MCF 10A (cell line): Measurements from ENCODE around the gene CECR2. TPM values are rescaled to one million over a fixed set of nuclear protein-coding genes. Genes with fewer than 3 reads are reported as not detected.

Source experiments
- BruUV-seq: library from RNA; stranded (reverse); fragments of 400-500 nt; replicated peaks from 2 replicates; lab custom pipeline; 2021; lab: Mats Ljungman, UMichigan
- CTCF ChIA-PET: fragments of 300-600 bp; sonication (Branson Sonifier 250); formaldehyde crosslinking; extraction: SDS; loops from one replicate; lab custom pipeline; 2021; ENCODE audit warnings: antibody characterized with exemption, inconsistent platforms; lab: Yijun Ruan, JAX
- POLR2A ChIA-PET: fragments of 300-600, 350-650 bp; sonication (Branson Sonifier 250); formaldehyde crosslinking; extraction: SDS; loops from one replicate; lab custom pipeline; 2020; ENCODE audit warnings: antibody characterized with exemption, inconsistent platforms; lab: Yijun Ruan, JAX
- DNase-seq: peaks from one replicate; pipeline ENCODE4 v3.0.0-alpha.2; 2018; ENCODE audit not compliant: unreplicated experiment
- H3K27ac Mint-ChIP-seq: one replicate; pipeline ENCODE4 v1.8.0; 2022; ENCODE audit warnings: mild to moderate bottlenecking, low read depth, mixed read lengths; ENCODE audit not compliant: unreplicated experiment
- H3K27me3 Mint-ChIP-seq: one replicate; pipeline ENCODE4 v1.8.0; 2022; ENCODE audit warnings: mixed read lengths; ENCODE audit not compliant: insufficient read depth, unreplicated experiment
- H3K36me3 Mint-ChIP-seq: one replicate; pipeline ENCODE4 v1.8.0; 2022; ENCODE audit warnings: mild to moderate bottlenecking, moderate library complexity, mixed read lengths; ENCODE audit not compliant: insufficient read depth, unreplicated experiment
- H3K4me1 Mint-ChIP-seq: one replicate; pipeline ENCODE4 v1.8.0; 2022; ENCODE audit warnings: mixed read lengths; ENCODE audit not compliant: insufficient read depth, unreplicated experiment
- H3K4me3 Mint-ChIP-seq: one replicate; pipeline ENCODE4 v1.8.0; 2022; ENCODE audit warnings: mild to moderate bottlenecking, moderate library complexity, mixed read lengths; ENCODE audit not compliant: unreplicated experiment
- H3K9me3 Mint-ChIP-seq: one replicate; pipeline ENCODE4 v1.8.0; 2022; ENCODE audit warnings: mixed read lengths; ENCODE audit not compliant: unreplicated experiment
- CTCF ChIP-seq: fragments of 200-600 bp; IDR thresholded peaks from one replicate; pipeline ENCODE4 v1.8.0; 2022; ENCODE audit warnings: antibody characterized with exemption, mild to moderate bottlenecking; ENCODE audit not compliant: unreplicated experiment
- intact Hi-C: fragments of 100-400 bp; cut with micrococcal nuclease; formaldehyde crosslinking; loops from 2 replicates; pipeline ENCODE4 v1.14.1; 2022
- total RNA-seq: library from RNA; stranded (reverse); gene quantifications from 2 replicates; pipeline ENCODE4 v1.2.3, GENCODE V29; 2022

CECR2 gene
- total RNA-seq, 1 experiment from 2014 or later, result not detected

GRCh38 chr22:17436382-17436980 lies 67.2 kb downstream of the CECR2 start:
- no peak for TF ChIP-seq CTCF
- no peak for DNase-seq
- ChIA-PET CTCF (interaction anchor here (1.0 to 1.3 kb wide), 3 partner anchors 66 to 382 kb away, joined by 3 read pairs; no protein-coding TSS in a partner anchor), POLR2A (interaction anchor here (0.7 kb wide), 1 partner anchor 180 kb away, joined by 3 read pairs; no protein-coding TSS in a partner anchor)
- Mint-ChIP-seq H3K27ac (no peak overlapping the region), H3K9me3 (no peaks in the 10 kb centered on the region), H3K36me3 (no peaks in the 10 kb centered on the region), H3K27me3 (no peaks in the 10 kb centered on the region), H3K4me1 (peaks cover 10% of the 10 kb centered on the region), H3K4me3 (no peak overlapping the region)
- intact Hi-C loops, result no loop called here
- no TSS peak for BruUV-seq

- no peak for TF ChIP-seq CTCF
- H3K27me3 Mint-ChIP-seq, result no peaks in the 10 kb centered on the region
- no TSS peak for BruUV-seq
- ChIA-PET POLR2A (interaction anchor here (0.7 kb wide), 1 partner anchor 181 kb away, joined by 3 read pairs; no protein-coding TSS in a partner anchor), CTCF (interaction anchor here (1.0 to 1.3 kb wide), 3 partner anchors 65 to 383 kb away, joined by 3 read pairs; no protein-coding TSS in a partner anchor)
- H3K36me3 Mint-ChIP-seq, result no peaks in the 10 kb centered on the region
- H3K4me3 Mint-ChIP-seq, result no peak overlapping the region
- DNase-seq, result no peak
- no peaks in the 10 kb centered on the region for H3K9me3 Mint-ChIP-seq
- intact Hi-C loops, result no loop called here
- H3K27ac Mint-ChIP-seq, result no peak overlapping the region
- H3K4me1 Mint-ChIP-seq, result peaks cover 10% of the 10 kb centered on the region
Measured at GRCh38 chr22:17436981-17437412, 67.7 kb downstream of the CECR2 start.

- H3K36me3 Mint-ChIP-seq, result no peaks in the 10 kb centered on the region
- ChIA-PET CTCF (interaction anchor here (1.0 kb wide), 1 partner anchor 267 kb away, joined by 3 read pairs; no protein-coding TSS in a partner anchor), POLR2A (no interaction called here)
- intact Hi-C loops, result no loop called here
- H3K27me3 Mint-ChIP-seq, result no peaks in the 10 kb centered on the region
- BruUV-seq, result no TSS peak
- H3K4me3 Mint-ChIP-seq, result no peak overlapping the region
- no peak for DNase-seq
- H3K4me1 Mint-ChIP-seq, result peaks cover 10% of the 10 kb centered on the region
- no peaks in the 10 kb centered on the region for H3K9me3 Mint-ChIP-seq
- TF ChIP-seq CTCF, result no peak
- H3K27ac Mint-ChIP-seq, result no peak overlapping the region
Measured at GRCh38 chr22:17438026-17438425, 68.8 kb downstream of the CECR2 start.

- intact Hi-C loops, result no loop called here
- Mint-ChIP-seq H3K9me3 (no peaks in the 10 kb centered on the region), H3K27me3 (no peaks in the 10 kb centered on the region), H3K27ac (no peak overlapping the region), H3K4me3 (no peak overlapping the region), H3K36me3 (no peaks in the 10 kb centered on the region), H3K4me1 (no peaks in the 10 kb centered on the region)
- CTCF ChIA-PET, result interaction anchor here (2.5 kb wide), 1 partner anchor 269 kb away, joined by 9 read pairs; no protein-coding TSS in a partner anchor
- BruUV-seq, result no TSS peak
- DNase-seq, result no peak
- POLR2A ChIA-PET, result no interaction called here
- no peak for TF ChIP-seq CTCF
Measured at GRCh38 chr22:17441326-17441725, 72.1 kb downstream of the CECR2 start.
